NCI-H524 treated with DMSO at 0.1 percent for 48 hours (cell line): ENCODE measurements around the gene PLCB4.

Source experiments
- DNase-seq: peaks from one replicate; lab custom pipeline; 2025; lab: John Stamatoyannopoulos, UW

PLCB4 gene

GRCh38 chr20:9223296-9223695 is 154.4 kb downstream of the PLCB4 start:
- no peak for DNase-seq

GRCh38 chr20:9225879-9226278 is 157.0 kb downstream of the PLCB4 start:
- DNase-seq, result no peak

- DNase-seq, result no peak
Measured at GRCh38 chr20:9227896-9228615, 159.2 kb downstream of the PLCB4 start.

GRCh38 chr20:9228774-9229450 is 160.0 kb downstream of the PLCB4 start:
- no peak for DNase-seq

GRCh38 chr20:9230406-9230805 is 161.5 kb downstream of the PLCB4 start:
- no peak for DNase-seq

GRCh38 chr20:9233804-9234203 is 164.9 kb downstream of the PLCB4 start:
- no peak for DNase-seq

- peak; percentile 90 for DNase-seq
Measured at GRCh38 chr20:9235518-9235917, 166.6 kb downstream of the PLCB4 start.

- peak; percentile 57 for DNase-seq
Measured at GRCh38 chr20:9236458-9236857, 167.6 kb downstream of the PLCB4 start.

GRCh38 chr20:9241232-9241692 is 172.4 kb downstream of the PLCB4 start:
- no peak for DNase-seq

GRCh38 chr20:9241721-9242427 is 173.0 kb downstream of the PLCB4 start:
- no peak for DNase-seq

GRCh38 chr20:9243986-9244385 is 175.1 kb downstream of the PLCB4 start:
- no peak for DNase-seq

GRCh38 chr20:9244811-9245210 is 175.9 kb downstream of the PLCB4 start:
- DNase-seq, result no peak

- no peak for DNase-seq
Measured at GRCh38 chr20:9246731-9247130, 177.8 kb downstream of the PLCB4 start.

- DNase-seq, result no peak
Measured at GRCh38 chr20:9250511-9250910, 181.6 kb downstream of the PLCB4 start.

GRCh38 chr20:9253006-9253539 is 184.2 kb downstream of the PLCB4 start:
- no peak for DNase-seq

- DNase-seq, result no peak
Measured at GRCh38 chr20:9255171-9255570, 186.3 kb downstream of the PLCB4 start.

- peak; percentile 85 for DNase-seq
Measured at GRCh38 chr20:9256393-9256792, 187.5 kb downstream of the PLCB4 start.

- no peak for DNase-seq
Measured at GRCh38 chr20:9258901-9259300, 190.0 kb downstream of the PLCB4 start.

- DNase-seq, result no peak
Measured at GRCh38 chr20:9260027-9260426, 191.1 kb downstream of the PLCB4 start.

GRCh38 chr20:9261781-9262180 is 192.9 kb downstream of the PLCB4 start:
- DNase-seq, result no peak

- no peak for DNase-seq
Measured at GRCh38 chr20:9262653-9263194, 193.8 kb downstream of the PLCB4 start.

GRCh38 chr20:9269280-9269971 is 200.5 kb downstream of the PLCB4 start:
- DNase-seq, result no peak
